Subcutaneous abdominal adipose tissue (tissue), 5 donors: ENCODE measurements around the gene SLC25A48.

Experiments used
- H3K27ac ChIP-seq: one replicate; pipeline ENCODE4 v1.7.0; 2013; ENCODE audit warnings: low read depth, mild to moderate bottlenecking, inconsistent platforms, low read length, moderate library complexity
- H3K27me3 ChIP-seq, 5 donors: one replicate each; pipeline ENCODE4 v1.7.0; 2013; ENCODE audit warnings: low read length in 5 of 5, inconsistent platforms in 1 of 5; ENCODE audit not compliant: control insufficient read depth in 5 of 5, insufficient read depth in 4 of 5
- H3K36me3 ChIP-seq, 5 donors: one replicate each; pipeline ENCODE4 v1.7.0; 2013; ENCODE audit warnings: low read length in 5 of 5; ENCODE audit not compliant: control insufficient read depth in 5 of 5, insufficient read depth in 5 of 5
- H3K4me1 ChIP-seq, 5 donors: one replicate each; pipeline ENCODE4 v1.7.0; 2013; ENCODE audit warnings: low read length in 5 of 5, mild to moderate bottlenecking in 3 of 5, moderate library complexity in 1 of 5; ENCODE audit not compliant: control insufficient read depth in 5 of 5, insufficient read depth in 5 of 5
- H3K4me3 ChIP-seq, 5 donors: one replicate each; pipeline ENCODE4 v1.7.0; 2013; ENCODE audit warnings: low read length in 5 of 5, low read depth in 1 of 5
- H3K9ac ChIP-seq, 5 donors: one replicate each; pipeline ENCODE4 v1.7.0; 2013; ENCODE audit warnings: low read length in 5 of 5, mild to moderate bottlenecking in 4 of 5, moderate library complexity in 3 of 5
- H3K9me3 ChIP-seq, 5 donors: one replicate each; pipeline ENCODE4 v1.7.0; 2013; ENCODE audit warnings: low read length in 5 of 5; ENCODE audit not compliant: control insufficient read depth in 5 of 5
- donor health status: healthy.
- donor health status: healthy.
- donor health status: healthy.
- donor health status: healthy.
- donor health status: healthy.

SLC25A48 gene

GRCh38 chr5:135867599-135867998 lies 33.1 kb downstream of the SLC25A48 start:
- no peak overlapping the region for H3K9ac ChIP-seq
- H3K9me3 ChIP-seq: peaks cover 0 to 7% (median 5%) of the 10 kb centered on the region in 5 donors
- no peak overlapping the region for H3K27ac ChIP-seq
- no peaks in the 10 kb centered on the region for H3K36me3 ChIP-seq
- peaks cover 0 to 6% (median 0%) of the 10 kb centered on the region in 5 donors for H3K4me1 ChIP-seq
- no peak overlapping the region for H3K4me3 ChIP-seq
- no peaks in the 10 kb centered on the region for H3K27me3 ChIP-seq

GRCh38 chr5:135868681-135869080 lies 34.2 kb downstream of the SLC25A48 start:
- peaks cover 0 to 6% (median 0%) of the 10 kb centered on the region in 5 donors for H3K4me1 ChIP-seq
- H3K36me3 ChIP-seq: no peaks in the 10 kb centered on the region
- no peak overlapping the region for H3K4me3 ChIP-seq
- H3K9me3 ChIP-seq: peaks cover 0 to 7% (median 5%) of the 10 kb centered on the region in 5 donors
- peaks cover 0 to 3% (median 0%) of the 10 kb centered on the region in 5 donors for H3K27me3 ChIP-seq
- no peak overlapping the region for H3K9ac ChIP-seq
- no peak overlapping the region for H3K27ac ChIP-seq

GRCh38 chr5:135869276-135869675 lies 34.8 kb downstream of the SLC25A48 start:
- H3K36me3 ChIP-seq: no peaks in the 10 kb centered on the region
- H3K9me3 ChIP-seq: peaks cover 0 to 5% (median 3%) of the 10 kb centered on the region in 5 donors
- no peak overlapping the region for H3K9ac ChIP-seq
- no peak overlapping the region for H3K4me3 ChIP-seq
- H3K27ac ChIP-seq: no peak overlapping the region
- peaks cover 0 to 3% (median 0%) of the 10 kb centered on the region in 5 donors for H3K27me3 ChIP-seq
- H3K4me1 ChIP-seq: peaks cover 0 to 6% (median 0%) of the 10 kb centered on the region in 5 donors

GRCh38 chr5:135869935-135870334 lies 35.5 kb downstream of the SLC25A48 start:
- Histone ChIP-seq H3K27ac (no peak overlapping the region), H3K36me3 (no peaks in the 10 kb centered on the region), H3K27me3 (peaks cover 0 to 3% (median 0%) of the 10 kb centered on the region in 5 donors), H3K9me3 (no peaks in the 10 kb centered on the region), H3K4me1 (peaks cover 0 to 3% (median 0%) of the 10 kb centered on the region in 5 donors), H3K9ac (no peak overlapping the region), H3K4me3 (no peak overlapping the region)

GRCh38 chr5:135871268-135871915 lies 36.9 kb downstream of the SLC25A48 start:
- Histone ChIP-seq H3K27ac (no peak overlapping the region), H3K36me3 (no peaks in the 10 kb centered on the region), H3K27me3 (peaks cover 0 to 3% (median 0%) of the 10 kb centered on the region in 5 donors), H3K4me3 (no peak overlapping the region), H3K4me1 (no peaks in the 10 kb centered on the region), H3K9me3 (no peaks in the 10 kb centered on the region), H3K9ac (no peak overlapping the region)

- Histone ChIP-seq H3K9ac (no peak overlapping the region), H3K4me1 (no peaks in the 10 kb centered on the region), H3K9me3 (no peaks in the 10 kb centered on the region), H3K36me3 (no peaks in the 10 kb centered on the region), H3K4me3 (no peak overlapping the region), H3K27me3 (peaks cover 0 to 4% (median 0%) of the 10 kb centered on the region in 5 donors), H3K27ac (no peak overlapping the region)
These were observed 39.4 kb downstream of the SLC25A48 start for GRCh38 chr5:135873831-135874230.

GRCh38 chr5:135874461-135874860 lies 40.0 kb downstream of the SLC25A48 start:
- H3K9ac ChIP-seq: no peak overlapping the region

GRCh38 chr5:135875567-135875966 lies 41.1 kb downstream of the SLC25A48 start:
- H3K27me3 ChIP-seq: peaks cover 0 to 8% (median 5%) of the 10 kb centered on the region in 5 donors
- no peak overlapping the region for H3K9ac ChIP-seq
- no peaks in the 10 kb centered on the region for H3K9me3 ChIP-seq
- H3K4me3 ChIP-seq: no peak overlapping the region
- H3K4me1 ChIP-seq: no peaks in the 10 kb centered on the region
- H3K36me3 ChIP-seq: no peaks in the 10 kb centered on the region
- no peak overlapping the region for H3K27ac ChIP-seq

More at GRCh38 chr5:135874461-135874860, 40.0 kb downstream of the SLC25A48 start:
- no peak overlapping the region for H3K4me3 ChIP-seq
- H3K27ac ChIP-seq: no peak overlapping the region
- peaks cover 0 to 4% (median 0%) of the 10 kb centered on the region in 5 donors for H3K27me3 ChIP-seq
- H3K4me1 ChIP-seq: no peaks in the 10 kb centered on the region
- no peaks in the 10 kb centered on the region for H3K36me3 ChIP-seq
- no peaks in the 10 kb centered on the region for H3K9me3 ChIP-seq

GRCh38 chr5:135876146-135876545 lies 41.7 kb downstream of the SLC25A48 start:
- Histone ChIP-seq H3K9me3 (no peaks in the 10 kb centered on the region), H3K27ac (no peak overlapping the region), H3K4me3 (no peak overlapping the region), H3K4me1 (no peaks in the 10 kb centered on the region), H3K9ac (no peak overlapping the region), H3K36me3 (no peaks in the 10 kb centered on the region), H3K27me3 (peaks cover 0 to 11% (median 6%) of the 10 kb centered on the region in 5 donors)

- no peak overlapping the region for H3K9ac ChIP-seq
- no peak overlapping the region for H3K27ac ChIP-seq
- no peaks in the 10 kb centered on the region for H3K9me3 ChIP-seq
These were observed 43.2 kb downstream of the SLC25A48 start for GRCh38 chr5:135877570-135878155.

More at GRCh38 chr5:135877570-135878155, 43.2 kb downstream of the SLC25A48 start:
- Histone ChIP-seq H3K36me3 (no peaks in the 10 kb centered on the region), H3K4me1 (no peaks in the 10 kb centered on the region), H3K4me3 (no peak overlapping the region), H3K27me3 (peaks cover 0 to 16% (median 12%) of the 10 kb centered on the region in 5 donors)
